GM19023 (cell line): ENCODE data around the gene CENPU.
"Not testable (repeated sequence)": the region's sequence is repeated elsewhere in the genome, so short reads cannot be mapped to it uniquely, and the experiment has no call there.

Experiments
- ATAC-seq: cut with Tn5 transposase; IDR thresholded peaks from one replicate; pipeline ENCODE4 v1.9.1; 2021; ENCODE audit warnings: mild to moderate bottlenecking, moderate library complexity; ENCODE audit not compliant: unreplicated experiment

The CENPU gene

DNA sequence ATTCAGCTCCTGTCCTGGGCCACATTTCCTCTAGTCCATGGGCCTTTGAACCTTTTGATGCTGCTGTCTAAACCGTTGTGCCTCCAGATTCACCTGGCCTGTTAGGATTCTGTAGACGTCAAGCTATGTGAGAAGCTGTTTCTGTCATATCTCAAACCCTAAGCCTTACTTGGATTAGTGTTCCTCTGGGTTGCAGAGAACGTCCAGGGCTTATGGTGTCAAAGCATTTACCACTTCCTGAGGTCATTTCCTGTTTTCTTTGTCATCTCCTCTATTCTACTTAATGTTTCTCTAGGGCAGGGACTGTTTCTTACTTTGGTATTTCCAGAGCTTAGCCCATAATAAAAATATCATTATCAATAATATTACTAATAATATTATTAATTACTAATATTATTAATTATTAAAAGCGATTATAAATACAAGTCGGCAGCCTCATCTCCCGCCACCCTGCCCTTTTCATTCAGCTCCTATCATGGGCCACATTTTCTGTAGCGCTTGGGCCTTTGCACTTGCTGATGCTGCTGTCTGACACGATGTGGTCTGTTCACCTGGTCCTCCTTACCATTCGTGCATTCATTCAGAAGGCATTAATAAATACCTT is 65.3 kb downstream of the CENPU start:
- ATAC-seq: no peak

DNA sequence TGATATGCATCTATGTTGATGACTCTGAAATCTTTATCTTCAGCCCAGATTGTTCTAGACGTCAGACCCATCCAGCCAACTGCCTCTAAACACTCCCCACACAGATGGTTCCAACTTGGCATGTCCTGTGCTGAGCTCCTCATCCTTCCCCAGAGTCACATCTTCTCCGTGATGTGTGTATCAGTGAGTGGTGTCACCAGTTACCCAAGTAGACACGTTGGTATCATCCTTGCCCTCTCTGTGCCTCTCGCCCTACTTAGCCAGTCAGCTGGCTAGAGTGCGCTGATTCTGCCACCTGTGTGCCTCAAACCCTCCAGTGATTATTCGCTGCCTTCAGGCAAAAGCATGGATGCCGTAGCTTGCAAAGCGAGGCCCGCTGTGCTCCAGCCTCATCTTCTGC is 65.8 kb downstream of the CENPU start:
- no peak for ATAC-seq

DNA sequence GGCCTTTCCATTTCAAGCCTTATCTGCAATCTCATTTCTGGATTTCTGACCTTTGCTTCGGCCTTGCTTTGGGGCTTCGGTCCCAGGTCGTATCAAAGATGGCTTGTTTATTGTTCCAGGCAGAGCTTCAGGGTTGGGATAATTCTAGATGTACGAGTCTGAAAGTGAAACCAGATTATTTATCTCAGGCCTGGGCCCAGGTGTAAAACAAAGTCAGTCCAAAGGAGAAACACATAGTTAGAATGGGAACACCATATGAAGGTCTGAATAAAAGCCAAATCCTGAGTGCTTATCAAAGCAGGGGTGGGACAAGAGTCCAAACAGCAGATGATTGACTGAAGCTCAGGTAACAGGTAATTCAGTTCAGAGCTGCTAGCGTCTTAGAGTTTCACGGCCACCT is 67.2 kb downstream of the CENPU start:
- ATAC-seq: no peak

DNA sequence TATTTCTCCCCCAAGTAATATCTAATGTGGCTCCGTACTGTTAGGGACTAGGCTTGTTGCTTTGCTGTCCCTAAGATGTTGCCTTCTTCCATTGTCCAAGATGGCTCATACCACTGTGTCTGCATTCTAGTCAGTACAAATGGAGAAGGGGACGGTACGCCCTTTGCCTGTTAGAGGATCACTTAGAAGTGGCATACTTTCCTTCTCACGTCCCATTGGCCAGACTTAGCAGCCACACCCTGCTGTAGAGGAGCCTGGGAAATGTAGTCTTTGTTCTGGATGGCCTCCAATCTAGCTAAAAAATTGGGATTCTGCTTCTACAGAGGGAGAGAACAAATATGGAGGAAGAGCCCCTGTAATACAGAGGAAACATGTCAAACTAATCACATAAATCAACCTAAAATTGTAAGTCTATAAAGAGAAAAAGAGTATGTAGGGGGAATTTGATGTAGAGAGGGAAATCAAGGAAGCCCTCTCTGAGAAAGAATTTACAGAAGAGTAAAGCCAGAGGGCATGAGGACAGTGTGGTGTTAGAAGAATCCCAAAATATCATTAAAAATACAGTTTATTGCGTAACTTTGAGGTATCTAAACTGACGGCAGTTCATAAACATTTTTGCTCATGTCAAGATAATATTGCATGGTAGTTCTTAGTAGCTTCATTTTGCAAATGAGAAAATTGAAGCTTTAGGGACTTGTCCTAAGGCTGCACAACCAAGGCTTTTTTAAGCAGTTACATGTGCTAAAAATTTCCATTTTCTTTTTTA is 69.3 kb downstream of the CENPU start:
- ATAC-seq: no peak

DNA sequence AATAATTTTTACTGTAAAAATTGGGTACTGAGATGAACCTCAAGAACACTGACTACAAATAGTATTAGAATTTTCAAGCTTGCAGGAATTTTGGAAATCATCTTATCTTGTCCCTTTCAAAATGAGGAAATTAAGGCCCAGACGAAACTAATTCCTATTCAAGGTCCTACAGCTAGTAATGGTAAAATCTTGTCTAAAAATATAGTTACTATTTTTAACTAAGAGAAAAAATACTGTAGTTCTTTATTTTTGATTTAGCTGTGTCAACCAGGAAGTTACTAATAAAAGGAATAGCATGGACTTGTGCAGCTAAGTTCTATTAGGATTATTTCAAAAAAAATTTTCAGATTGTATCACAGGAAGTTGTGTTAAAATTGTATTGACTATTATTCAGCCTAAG is 71.7 kb downstream of the CENPU start:
- ATAC-seq: no peak

DNA sequence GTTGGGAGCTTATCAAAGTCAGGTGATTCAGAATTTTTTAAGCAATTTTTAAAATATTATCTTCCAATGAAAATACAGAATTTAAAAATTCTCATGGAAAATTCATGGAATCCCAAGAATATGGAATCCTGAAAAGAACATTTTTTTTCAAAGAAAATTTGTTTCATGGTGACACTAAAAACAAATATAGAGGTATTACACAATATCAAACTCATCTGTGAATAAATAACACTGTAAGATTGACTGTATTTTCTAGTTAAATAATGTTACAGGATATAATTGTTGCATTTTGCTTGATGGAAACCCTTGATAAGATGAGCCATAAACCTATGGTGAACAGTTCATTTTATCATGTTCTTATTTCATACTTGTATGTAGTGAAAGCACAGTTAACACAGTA is 72.9 kb downstream of the CENPU start:
- no peak for ATAC-seq

DNA sequence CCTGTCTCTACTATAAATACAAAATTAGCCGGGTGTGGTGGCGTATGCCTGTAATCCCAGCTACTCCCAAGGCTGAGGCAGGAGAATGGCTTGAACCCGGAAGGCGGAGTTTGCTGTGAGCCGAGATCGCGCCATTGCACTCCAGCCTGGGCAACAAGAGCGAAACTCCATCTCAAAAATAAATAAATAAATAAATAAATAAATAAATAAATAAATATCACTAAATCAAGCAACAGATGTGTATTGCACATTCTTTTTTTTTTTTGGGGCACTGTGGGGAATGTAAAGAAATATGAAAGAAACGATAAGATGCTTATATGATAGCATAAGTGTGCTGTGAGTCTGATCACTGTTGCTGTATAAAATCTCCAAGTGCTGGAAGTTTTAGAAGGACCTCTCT is 76.1 kb downstream of the CENPU start:
- not testable (repeated sequence) for ATAC-seq

DNA sequence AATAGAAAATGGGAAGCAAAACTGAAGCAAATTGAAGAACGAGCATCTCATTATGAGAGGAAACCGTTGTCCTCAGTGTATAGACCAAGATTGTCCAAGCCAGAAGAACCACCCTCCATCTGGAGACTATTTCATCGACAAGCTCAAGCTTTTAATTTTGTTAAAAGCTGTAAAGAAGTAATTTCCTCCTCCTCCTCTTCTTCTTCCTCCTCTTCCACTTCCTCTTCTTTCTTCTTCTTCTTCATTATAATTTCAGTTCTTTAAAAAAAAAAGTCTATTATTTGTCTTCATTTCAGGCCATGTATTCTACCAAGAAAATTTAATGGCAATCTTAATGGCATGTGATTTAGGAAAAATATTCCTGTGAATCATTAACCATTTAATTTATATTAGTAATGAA is 76.8 kb downstream of the CENPU start:
- no peak for ATAC-seq

DNA sequence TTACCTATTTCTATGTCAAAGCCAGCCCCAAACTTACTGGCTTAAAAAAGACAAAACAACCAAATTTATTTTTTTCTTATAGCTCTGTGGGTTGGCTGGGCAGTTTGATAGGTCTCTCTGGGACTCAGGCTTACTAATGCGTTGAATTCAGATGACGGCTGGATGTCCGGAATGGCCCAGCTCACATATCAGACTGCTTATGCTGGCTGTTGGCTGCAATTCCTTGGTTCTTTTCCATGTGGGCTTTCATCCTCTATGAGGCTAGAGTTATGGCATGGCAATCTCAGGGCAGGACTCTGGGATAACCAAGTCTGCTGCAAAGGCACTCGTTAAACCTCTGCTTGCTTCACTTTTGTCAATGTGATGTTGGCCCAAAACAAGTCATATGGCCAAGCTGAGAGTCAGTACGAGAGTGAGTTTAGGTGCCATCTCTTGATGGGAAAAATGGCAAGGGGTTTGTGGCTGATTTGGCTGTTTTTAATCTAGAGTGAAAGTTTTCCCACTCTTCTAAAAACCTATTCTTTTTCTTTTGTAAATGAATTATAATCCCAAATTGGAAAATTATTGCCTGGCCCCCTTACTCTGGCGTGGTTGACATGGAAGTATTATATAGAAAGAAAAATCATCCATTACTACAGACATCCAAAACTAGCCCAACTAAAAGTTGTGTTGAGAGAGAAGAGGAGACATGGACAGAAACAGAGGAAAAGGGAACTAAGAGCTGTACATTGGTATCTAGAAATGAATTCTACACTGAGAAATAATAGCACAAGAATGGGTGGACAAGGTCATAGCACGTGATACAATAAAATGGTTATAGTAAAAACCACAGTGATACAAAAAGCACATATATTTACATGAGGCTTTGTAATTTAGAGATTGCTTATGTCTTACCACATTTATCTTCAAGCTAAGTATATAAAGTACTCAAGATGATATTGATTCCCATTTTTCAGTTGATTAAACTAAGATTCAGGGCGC is 77.7 kb downstream of the CENPU start:
- ATAC-seq: no peak

DNA sequence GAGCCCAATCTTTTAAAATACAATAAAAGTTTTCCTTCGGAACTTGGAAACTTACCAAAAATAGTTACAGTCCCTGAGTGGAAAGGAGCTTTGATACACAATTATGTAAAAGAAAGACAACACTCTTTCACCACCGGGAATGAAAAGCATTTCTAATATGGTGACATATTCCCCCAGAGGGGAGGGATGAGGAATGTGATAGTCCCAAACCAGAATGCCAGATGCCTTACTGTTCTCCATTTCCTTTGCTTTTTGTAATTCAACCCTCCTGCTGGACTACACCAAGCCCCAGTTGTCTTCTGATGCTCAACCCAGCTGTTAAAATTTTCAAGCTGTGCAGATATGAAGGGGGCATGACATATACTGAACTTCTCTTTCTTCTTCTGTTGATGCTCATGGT is 80.2 kb downstream of the CENPU start:
- ATAC-seq: no peak

DNA sequence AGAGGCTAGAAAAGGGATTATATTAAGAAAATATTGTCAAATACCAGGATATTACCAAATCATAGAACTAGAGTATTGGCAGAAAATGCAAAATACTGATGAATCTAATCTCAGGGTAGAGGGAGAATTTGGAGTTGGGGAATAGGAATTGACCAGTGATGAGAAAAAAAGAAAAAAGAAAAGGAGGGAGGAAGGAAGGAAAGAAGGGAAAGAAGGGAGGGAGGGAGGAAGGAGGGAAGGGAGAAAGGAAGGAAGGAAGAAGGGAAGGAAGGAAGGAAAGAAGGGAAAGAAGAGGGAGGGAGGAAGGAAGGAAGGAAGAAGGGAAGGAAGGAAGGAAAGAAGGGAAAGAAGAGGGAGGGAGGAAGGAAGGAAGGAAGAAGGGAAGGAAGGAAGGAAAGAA is 81.2 kb downstream of the CENPU start:
- ATAC-seq: not testable (repeated sequence)

DNA sequence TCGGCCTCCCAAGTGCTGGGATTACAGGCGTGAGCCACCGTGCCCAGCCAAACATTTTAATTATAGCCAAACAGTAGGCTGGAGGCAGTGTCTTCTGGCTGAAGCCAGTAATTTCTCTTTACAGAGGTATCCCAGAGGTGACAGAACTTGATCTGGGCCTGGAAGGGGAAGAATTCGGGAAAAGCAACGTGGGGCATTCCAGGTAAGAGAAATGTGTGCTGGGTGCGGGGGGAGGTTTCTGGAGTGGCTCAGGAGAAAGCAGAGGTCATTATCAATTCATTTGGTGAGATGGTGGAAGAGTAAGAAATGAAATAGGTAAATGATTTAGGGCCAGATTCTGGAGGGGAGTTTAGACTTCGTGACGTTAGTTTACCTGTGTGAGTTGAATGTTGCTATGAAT is 82.0 kb downstream of the CENPU start:
- no peak for ATAC-seq

DNA sequence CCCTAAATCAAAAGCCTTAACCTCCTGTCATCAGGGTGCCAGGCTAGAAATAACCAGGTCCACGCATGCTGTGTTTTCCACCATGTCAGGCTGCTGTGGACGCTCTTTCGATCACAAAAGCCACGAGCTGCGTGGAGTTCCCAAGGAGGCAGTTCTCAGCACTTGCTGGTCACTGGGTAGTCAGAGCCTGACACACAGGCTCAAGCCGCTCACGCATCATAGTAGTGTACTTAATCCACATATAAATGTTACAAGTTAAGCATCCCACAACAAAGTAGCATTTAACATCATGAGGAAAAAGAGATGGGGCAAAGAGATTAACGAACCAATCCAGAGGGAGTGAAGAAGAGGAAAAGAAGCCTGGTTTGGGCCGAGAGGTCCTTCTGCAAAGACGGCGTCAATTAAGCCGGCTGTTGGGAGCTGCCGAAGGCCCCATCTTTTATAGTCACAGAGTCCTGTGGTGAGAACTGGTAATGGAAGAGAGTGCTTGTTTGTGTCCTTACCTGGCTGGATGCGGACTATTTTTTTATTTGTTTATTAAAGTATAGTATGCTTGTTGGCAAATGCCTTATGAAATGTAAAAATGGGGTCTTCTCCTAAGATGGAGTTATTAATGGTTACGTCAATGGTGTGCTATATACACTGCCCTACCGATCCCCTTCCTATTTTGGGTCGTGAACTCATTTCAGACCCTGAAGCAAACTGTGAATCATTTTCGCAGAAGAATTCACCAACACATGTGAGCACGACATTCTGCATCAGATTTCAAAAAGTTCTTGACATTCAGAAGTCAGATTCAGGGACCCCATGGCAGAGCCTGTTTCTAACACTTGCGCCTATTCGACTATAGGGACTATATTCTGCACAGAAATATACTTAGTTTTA is 83.7 kb downstream of the CENPU start:
- peak; percentile 10 for ATAC-seq

DNA sequence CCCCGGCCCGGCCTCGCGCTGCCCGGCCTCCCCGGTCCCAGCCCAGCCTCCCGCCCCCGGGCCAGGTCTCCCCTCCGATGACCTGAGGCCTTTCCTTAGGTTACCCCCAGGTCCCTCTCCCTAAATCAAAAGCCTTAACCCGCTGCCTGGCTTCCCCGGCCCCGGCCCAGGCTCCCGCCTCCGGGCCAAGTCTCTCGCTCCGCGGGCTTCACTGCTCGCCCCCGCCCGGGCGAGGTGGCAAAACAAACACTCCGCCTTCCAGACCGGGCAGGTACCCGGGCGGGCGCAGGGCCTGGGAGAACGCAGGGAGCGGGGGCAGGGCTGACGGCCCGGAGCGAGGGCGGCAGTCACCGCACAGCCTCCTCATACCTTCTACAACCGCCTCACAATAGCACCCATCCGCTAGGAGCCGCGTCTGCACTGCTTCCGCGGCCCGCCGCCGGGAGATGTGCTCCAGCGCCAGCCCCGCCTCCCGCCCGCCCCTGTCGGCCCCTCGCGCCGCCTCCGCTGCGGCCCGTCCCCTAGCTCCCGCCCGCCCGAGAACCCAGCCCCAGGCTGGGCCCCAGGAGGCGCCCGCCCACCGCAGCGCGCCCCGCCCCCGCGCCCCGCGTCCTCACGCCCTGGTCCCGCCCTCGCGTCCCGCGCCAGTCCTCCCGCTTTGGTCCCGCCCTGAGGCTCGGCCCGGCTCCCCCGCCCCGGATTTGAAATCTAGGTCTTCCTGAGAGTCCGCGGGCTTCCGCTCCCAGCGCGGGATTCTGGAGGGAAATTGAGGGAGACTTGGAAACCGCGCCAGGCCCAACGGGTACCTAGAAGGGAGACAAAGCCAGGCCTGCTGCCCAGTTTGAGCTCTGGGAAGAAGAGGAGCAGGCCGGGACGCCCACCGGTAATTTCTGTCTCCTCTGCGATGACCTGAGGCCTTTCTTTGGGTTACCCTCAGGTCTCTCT is 84.6 kb downstream of the CENPU start, which contains the start of the genes CASP3 and PRIMPOL:
Gene CASP3 (minus strand): TSS at position 422 of the 945 bp plus-strand sequence. CDS start 10,994 bp downstream, outside the sequence.
Gene PRIMPOL (plus strand): TSS at position 713 of the 945 bp plus-strand sequence. CDS start 7,403 bp downstream, outside the sequence.
- peak; percentile 89 for ATAC-seq

DNA sequence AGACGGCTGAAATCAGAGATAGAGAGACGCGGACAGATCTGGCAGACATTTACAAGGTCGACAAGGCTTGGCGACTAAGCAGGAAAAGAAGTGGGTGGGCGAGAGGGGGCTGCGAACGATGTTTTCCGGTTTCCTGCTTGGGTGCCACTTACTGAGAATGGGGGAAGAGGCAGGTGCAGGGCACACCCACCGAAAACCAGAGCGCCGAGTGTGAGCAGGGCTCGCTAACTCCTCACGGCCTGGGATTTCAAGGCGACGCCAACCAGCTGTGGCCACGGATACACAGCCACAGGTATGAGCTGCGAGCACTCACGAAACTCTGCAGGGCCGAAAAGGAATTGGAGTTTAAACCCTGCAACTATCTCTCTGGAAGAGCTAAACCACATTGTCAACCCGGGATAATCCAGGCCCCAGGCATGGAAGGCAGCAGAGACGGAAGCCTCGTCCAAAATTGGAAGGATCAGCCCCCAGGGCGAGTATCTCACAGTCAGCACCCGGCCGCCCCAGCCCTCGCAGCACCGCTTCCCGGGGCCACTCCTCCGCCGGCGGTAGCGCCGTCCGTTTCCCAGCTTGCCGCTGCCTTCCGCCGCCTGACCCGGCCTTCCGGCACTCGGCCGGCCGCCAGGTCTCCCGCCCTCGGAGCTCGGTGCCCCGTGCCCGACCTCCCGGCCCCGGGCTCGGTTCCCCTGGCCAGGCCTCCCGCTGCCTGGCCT is 85.4 kb downstream of the CENPU start:
- ATAC-seq: peak; percentile 24

DNA sequence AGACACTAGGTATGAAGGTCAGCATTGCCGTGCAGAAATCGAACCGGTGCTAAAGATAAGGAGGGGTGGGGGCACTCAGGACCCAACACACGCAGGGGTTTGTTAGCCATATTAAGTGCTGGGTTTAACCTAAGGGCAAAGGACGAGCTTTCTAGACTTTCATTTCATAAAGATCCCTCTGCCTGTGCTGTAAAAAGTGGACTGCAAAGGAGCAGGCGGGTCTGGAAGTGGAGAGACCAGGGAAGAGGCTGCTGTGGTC is 85.9 kb downstream of the CENPU start:
- ATAC-seq: no peak

DNA sequence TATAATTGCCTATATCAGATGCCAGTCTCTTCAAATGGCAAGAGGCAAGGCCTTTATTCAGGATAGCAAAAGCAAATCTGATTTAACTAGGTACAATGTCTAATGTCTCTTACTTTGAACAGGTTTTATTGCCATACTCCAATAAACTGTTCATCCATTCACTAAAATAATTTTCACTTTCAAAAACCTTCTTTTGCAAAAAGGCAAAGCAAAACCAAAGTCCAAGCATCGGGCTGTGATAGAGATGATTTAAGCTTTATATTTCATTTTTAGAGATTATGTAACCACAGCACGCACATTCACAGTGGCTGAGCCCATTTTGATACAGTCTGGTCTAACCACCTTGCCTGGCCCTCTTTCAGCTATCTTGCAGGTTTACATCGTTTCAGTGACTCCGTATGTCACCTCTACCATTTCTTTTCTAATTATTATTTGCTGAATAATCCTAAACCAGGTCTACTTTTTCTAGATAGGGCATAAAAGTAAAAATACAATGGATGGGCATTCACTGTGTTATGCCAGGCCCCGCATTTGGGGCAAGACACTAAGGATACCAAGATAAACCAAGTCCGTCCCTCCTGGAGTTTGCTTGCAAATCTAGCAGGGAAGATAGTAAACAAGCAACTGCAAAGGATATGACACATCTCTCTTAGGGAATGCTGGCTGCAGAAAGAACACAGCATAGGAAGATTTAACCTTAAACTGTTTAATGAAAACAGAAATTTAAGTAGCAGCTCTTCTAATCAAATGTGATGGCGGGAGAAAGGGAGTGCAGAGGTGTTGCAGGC is 86.4 kb downstream of the CENPU start:
- ATAC-seq: no peak
